DMS153 treated with DMSO at 0.1 percent for 48 hours (cell line): Measurements from ENCODE around the gene BMP2K.
"Not testable (repeated sequence)": the region's sequence is repeated elsewhere in the genome, so short reads cannot be mapped to it uniquely, and the experiment has no call there.

Experiments
- DNase-seq: peaks from one replicate; lab custom pipeline; 2025; ENCODE audit not compliant: unreplicated experiment; lab: John Stamatoyannopoulos, UW

BMP2K gene

GRCh38 chr4:78787392-78788006 lies 11.3 kb downstream of the BMP2K start:
- no peak for DNase-seq

- DNase-seq = no peak
Observed at GRCh38 chr4:78788007-78788889, 12.1 kb downstream of the BMP2K start.

DNA sequence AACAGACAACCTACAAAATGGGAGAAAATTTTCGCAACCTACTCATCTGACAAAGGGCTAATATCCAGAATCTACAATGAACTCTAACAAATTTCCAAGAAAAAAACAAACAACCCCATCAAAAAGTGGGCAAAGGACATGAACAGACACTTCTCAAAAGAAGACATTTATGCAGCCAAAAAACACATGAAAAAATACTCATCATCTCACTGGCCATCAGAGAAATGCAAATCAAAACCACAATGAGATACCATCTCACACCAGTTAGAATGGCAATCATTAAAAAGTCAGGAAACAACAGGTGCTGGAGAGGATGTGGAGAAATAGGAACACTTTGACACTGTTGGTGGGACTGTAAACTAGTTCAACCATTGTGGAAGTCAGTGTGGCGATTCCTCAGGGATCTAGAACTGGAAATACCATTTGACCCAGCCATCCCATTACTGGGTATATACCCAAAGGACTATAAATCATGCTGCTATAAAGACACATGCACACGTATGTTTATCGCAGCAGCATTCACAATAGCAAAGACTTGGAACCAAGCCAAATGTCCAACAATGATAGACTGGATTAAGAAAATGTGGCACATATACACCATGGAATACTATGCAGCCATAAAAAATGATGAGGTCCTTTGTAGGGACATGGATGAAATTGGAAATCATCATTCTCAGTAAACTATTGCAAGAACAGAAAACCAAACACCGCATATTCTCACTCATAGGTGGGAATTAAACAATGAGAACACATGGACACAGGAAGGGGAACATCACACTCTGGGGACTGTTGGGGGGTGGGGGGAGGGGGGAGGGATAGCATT lies 19.7 kb downstream of the BMP2K start:
- DNase-seq = not testable (repeated sequence)

- DNase-seq = no peak
Observed at GRCh38 chr4:78796526-78796925, 20.4 kb downstream of the BMP2K start.

- no peak for DNase-seq
Observed at GRCh38 chr4:78797777-78798284, 21.7 kb downstream of the BMP2K start.

- no peak for DNase-seq
Observed at GRCh38 chr4:78799551-78800495, 23.7 kb downstream of the BMP2K start.

DNA sequence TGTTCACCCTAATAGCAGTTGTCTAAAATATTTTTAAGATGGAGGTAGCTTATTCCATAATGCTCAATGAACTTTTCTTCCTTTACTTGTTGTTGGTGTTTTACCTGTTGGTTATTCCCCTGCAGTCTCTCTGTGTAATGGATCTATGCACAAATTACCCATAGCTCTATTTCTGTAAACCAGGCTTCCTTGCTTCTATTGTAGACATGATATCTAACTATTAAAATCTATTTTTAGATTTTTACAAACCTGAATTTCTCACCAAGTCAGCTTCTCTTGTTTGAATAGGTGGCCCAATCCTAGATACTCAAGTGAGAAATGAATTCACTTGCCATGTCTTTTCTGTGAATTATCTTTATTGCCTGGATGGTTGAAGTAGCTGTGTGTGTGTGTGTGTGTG lies 24.8 kb downstream of the BMP2K start:
- no peak for DNase-seq

DNA sequence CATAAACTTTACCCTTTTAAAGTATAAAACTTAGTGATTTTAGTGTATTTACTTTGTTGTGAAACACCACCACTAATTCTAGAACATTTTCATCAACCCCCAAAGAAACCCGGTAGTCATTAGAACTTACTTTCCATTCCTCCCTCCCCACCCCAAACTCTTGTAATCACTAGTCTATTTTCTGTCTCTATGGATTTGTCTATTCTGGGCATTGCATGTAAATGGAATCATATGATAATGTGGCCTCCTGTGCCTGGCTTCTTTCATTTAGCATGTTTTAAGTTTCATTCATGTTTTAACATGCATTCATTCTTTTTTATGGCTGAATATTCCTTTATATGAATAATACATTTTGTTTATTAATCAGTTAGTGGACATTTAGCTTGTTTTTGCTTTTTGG lies 27.8 kb downstream of the BMP2K start:
- no peak for DNase-seq

DNA sequence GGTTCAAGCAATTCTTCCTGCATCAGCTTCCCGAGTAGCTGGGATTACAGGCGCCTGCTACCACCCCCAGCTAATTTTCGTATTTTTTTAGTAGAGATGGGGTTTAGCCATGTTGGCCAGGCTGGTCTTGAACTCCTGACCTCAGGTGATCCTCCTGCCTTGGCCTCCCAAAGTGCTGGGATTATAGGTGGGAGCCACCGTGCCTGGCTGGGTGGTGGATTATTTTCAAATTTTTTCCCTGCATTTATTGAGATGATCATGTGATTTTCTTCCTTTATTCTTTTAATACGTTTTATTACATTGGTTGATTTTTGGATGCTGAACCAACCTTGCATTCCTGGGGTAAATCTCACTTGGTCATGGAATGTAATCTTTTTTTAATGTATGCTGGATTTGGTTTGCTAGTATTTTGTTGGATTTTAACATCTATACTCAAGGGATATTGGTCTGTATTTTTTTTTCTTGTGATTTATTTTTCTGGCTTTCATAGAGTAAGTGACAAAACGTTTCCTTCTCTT lies 30.9 kb downstream of the BMP2K start:
- no peak for DNase-seq

DNA sequence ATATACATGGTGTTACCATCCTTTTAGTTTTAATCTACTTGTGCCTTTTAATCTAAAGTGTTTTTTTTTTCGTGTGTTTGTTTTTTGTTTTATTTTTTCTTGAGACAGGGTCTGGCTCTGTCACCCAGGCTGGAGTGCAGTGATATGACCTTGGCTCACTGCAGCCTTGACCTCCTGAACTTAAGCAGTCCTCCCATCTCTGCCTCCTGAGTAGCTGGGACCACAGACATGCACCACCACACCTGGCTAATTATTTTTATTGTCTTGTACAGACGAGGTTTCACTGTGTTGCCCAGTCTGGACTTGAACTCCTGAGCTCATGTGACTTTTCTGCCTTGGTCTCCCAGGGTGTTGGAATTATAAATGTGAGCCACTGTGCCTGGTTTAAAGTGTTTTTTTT lies 33.1 kb downstream of the BMP2K start:
- no peak for DNase-seq

DNA sequence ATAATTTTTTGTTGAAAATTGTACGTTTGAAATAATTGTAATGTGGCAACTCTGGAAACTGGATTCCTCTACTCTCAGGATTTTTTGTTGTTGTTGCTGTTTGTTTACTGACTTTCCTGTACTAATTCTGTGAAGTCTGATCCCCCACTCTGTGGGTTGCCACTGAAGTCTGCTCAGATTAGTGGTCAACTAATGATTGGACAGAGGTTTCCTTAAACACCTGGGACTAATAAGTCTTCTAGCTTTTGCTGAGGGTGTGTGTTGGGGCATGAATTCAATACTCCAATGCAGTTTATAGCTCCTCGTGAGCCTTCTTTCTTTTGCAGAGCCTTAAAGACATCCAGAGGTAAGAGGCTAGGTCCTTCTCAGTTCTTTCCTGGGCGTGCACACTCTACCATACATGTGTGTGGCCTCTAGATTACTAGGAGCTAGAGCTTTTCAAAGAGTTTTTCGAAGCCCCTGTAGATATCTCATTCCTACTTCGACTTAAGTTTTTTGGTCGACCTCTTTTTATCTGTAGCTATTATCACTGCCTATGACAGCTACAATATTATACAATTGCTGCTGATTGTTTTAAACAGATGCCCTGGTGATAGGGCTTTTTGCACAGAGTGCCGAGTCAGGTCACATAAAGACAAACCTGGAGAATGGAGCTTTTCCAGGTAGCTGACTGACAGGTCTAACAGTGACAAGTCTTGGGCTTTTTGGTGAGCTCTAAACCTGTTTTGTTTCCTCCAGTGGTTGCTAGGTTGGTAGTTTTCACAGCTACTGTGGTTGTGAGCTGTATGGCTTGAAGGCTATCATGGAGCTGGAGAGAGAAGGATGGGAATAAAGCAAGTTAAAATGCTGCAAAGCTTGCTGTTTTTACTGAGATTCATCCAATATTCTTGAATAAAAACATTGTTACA lies 34.0 kb downstream of the BMP2K start:
- DNase-seq = no peak

DNA sequence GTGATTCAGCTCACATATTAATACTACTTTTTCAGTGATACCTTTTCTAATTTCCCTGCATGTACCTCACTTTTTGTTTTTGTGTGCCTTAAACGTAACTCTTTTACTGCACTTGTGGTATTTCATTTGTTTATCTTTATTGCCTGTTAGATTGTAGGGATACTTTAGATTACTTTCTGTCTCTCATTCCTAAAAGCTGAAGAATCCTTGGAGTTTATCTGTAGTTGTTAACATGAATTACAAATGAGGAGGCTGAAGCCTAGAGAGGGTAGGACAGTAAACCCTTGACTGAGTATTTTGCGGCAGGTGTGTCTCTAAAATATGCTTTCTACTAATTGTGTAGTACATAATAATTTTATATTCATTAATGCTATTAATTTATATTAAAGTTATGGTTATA lies 34.9 kb downstream of the BMP2K start:
- DNase-seq = no peak

GRCh38 chr4:78818530-78819079 lies 42.5 kb downstream of the BMP2K start:
- no peak for DNase-seq

GRCh38 chr4:78824001-78824400 lies 47.9 kb downstream of the BMP2K start:
- DNase-seq = no peak

- no peak for DNase-seq
Observed at GRCh38 chr4:78827191-78827590, 51.0 kb downstream of the BMP2K start.

GRCh38 chr4:78829296-78829695 lies 53.1 kb downstream of the BMP2K start:
- DNase-seq = no peak

DNA sequence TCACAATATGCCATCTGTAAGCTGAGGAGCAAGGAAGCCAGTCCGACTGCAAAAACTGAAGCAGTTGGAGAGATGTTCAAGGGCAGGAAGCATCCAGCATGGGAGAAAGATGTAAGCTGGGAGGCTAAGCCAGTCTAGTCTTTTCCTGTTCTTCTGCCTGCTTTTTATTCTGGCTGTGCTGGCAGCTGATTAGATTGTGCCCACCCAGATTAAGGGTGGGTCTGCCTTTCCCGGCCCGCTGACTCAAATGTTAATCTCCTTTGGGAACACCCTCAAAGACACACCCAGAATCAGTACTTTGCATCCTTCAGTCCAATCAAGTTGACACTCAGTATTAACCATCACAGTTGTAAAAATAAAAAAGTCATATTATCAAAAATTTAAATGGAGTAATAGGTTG lies 63.5 kb downstream of the BMP2K start:
- not testable (repeated sequence) for DNase-seq

GRCh38 chr4:78840286-78840685 lies 64.1 kb downstream of the BMP2K start:
- DNase-seq = not testable (repeated sequence)

DNA sequence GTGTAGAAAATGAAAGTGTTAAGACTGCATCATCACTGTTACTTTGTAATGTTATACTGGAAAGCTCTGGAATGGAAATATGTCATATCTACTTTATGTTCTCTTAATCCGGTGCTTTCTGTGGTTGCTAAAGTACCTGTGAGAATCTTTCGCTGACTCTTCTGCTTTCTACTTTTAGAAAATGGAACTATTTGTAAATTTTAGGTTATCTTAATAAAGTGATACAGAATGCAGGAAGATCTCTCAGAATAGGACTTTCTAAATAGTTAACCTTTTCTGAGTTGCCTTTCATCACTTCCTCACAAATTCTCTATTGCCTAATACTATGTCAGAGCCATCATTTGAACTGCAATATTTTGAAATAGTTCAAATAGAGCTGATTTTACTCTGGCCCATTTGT lies 69.3 kb downstream of the BMP2K start:
- no peak for DNase-seq
